GM18868 (cell line): ENCODE measurements around the gene TBCD.
"Not testable (repeated sequence)": the region's sequence is repeated elsewhere in the genome, so short reads cannot be mapped to it uniquely, and the experiment has no call there.

ENCODE experiments used
- ATAC-seq: cut with Tn5 transposase; IDR thresholded peaks from one replicate; pipeline ENCODE4 v1.9.1; 2021; ENCODE audit warnings: mild to moderate bottlenecking, moderate library complexity; ENCODE audit not compliant: unreplicated experiment

The TBCD gene

GRCh38 chr17:82948081-82948511 is 196.2 kb downstream of the TBCD start:
- no peak for ATAC-seq

GRCh38 chr17:82948957-82949356 is 197.1 kb downstream of the TBCD start:
- ATAC-seq, result no peak

GRCh38 chr17:82949361-82949760 is 197.5 kb downstream of the TBCD start:
- ATAC-seq, result no peak

- no peak for ATAC-seq
These were observed 198.1 kb downstream of the TBCD start for GRCh38 chr17:82949984-82950383.

- no peak for ATAC-seq
These were observed 198.7 kb downstream of the TBCD start for GRCh38 chr17:82950525-82951102.

- ATAC-seq, result no peak
These were observed 200.2 kb downstream of the TBCD start for GRCh38 chr17:82952019-82952418.

- ATAC-seq, result not testable (repeated sequence)
These were observed 203.2 kb downstream of the TBCD start for GRCh38 chr17:82955106-82955505.

- not testable (repeated sequence) for ATAC-seq
These were observed 203.8 kb downstream of the TBCD start for GRCh38 chr17:82955627-82956026.

GRCh38 chr17:82956146-82956725 is 204.4 kb downstream of the TBCD start:
- ATAC-seq, result no peak

GRCh38 chr17:82956726-82957468 is 205.0 kb downstream of the TBCD start:
- ATAC-seq, result no peak

- no peak for ATAC-seq
These were observed 205.6 kb downstream of the TBCD start for GRCh38 chr17:82957469-82957795.

- no peak for ATAC-seq
These were observed 206.2 kb downstream of the TBCD start for GRCh38 chr17:82957961-82958561.

- ATAC-seq, result no peak
These were observed 207.5 kb downstream of the TBCD start for GRCh38 chr17:82959242-82959930.

GRCh38 chr17:82959990-82960418 is 208.1 kb downstream of the TBCD start:
- ATAC-seq, result no peak

GRCh38 chr17:82960419-82961271 is 208.8 kb downstream of the TBCD start:
- no peak for ATAC-seq

- ATAC-seq, result no peak
These were observed 209.7 kb downstream of the TBCD start for GRCh38 chr17:82961366-82962162.

- no peak for ATAC-seq
These were observed 210.4 kb downstream of the TBCD start for GRCh38 chr17:82962163-82962720.

- no peak for ATAC-seq
These were observed 211.5 kb downstream of the TBCD start for GRCh38 chr17:82963104-82963950.
